PC-9 (cell line): Measurements from ENCODE around the gene LIPE. TPM values are rescaled to one million over a fixed set of nuclear protein-coding genes. Genes with fewer than 3 reads are reported as not detected.

Source experiments
- BruUV-seq: library from RNA; stranded (reverse); fragments of 400-500 nt; replicated peaks from 2 replicates; lab custom pipeline; 2021; lab: Mats Ljungman, UMichigan
- CTCF ChIA-PET: fragments of 300-600 bp; sonication (Branson Sonifier 250); formaldehyde crosslinking; loops from one replicate; lab custom pipeline; 2022; ENCODE audit warnings: antibody characterized with exemption; lab: Charles Lee
- POLR2A ChIA-PET: fragments of 300-600 bp; sonication (Branson Sonifier 250); formaldehyde crosslinking; loops from one replicate; lab custom pipeline; 2022; ENCODE audit warnings: antibody characterized with exemption; ENCODE audit not compliant: unreplicated experiment; lab: Charles Lee
- DNase-seq, 2 experiments: peaks; one replicate each; pipeline versions ENCODE4 v3.0.0 to v3.0.0-alpha.2; 2015 to 2022; ENCODE audit warnings: mixed read lengths in 1 of 2
- H2AFZ ChIP-seq: fragments of 200-600 bp; sonication (generic); 2 replicates; pipeline ENCODE4 v1.8.1; 2017; ENCODE audit warnings: antibody characterized with exemption
- H3F3A ChIP-seq: fragments of 200-600 bp; sonication (generic); 2 replicates; pipeline ENCODE4 v1.8.1; 2017; ENCODE audit warnings: antibody characterized with exemption, mild to moderate bottlenecking, low read depth; ENCODE audit not compliant: insufficient read depth
- H3K27ac ChIP-seq: fragments of 200-600 bp; sonication (generic); 2 replicates; pipeline ENCODE4 v1.6.1; 2016; ENCODE audit warnings: mixed run types
- H3K27me3 ChIP-seq: fragments of 200-600 bp; sonication (generic); 2 replicates; pipeline ENCODE4 v1.6.1; 2016; ENCODE audit warnings: low read depth, mixed run types; ENCODE audit not compliant: insufficient read depth
- H3K36me3 ChIP-seq: fragments of 200-600 bp; sonication (generic); 2 replicates; pipeline ENCODE4 v1.6.1; 2016; ENCODE audit warnings: low read depth, mixed run types
- H3K4me1 ChIP-seq: fragments of 200-600 bp; sonication (generic); replicated peaks from 2 replicates; pipeline ENCODE4 v1.6.1; 2016; ENCODE audit warnings: mixed run types; ENCODE audit not compliant: insufficient read depth
- H3K4me2 ChIP-seq: fragments of 200-600 bp; sonication (generic); 2 replicates; pipeline ENCODE4 v1.6.1; 2017; ENCODE audit warnings: mixed run types
- H3K4me3 ChIP-seq: fragments of 200-600 bp; sonication (generic); 2 replicates; pipeline ENCODE4 v1.6.1; 2016; ENCODE audit warnings: mixed run types
- H3K79me2 ChIP-seq: fragments of 200-600 bp; sonication (generic); 2 replicates; pipeline ENCODE4 v1.6.1; 2017; ENCODE audit warnings: low read depth, mixed run types
- H3K9me2 ChIP-seq: fragments of 200-600 bp; sonication (generic); 2 replicates; pipeline ENCODE4 v1.8.1; 2017; ENCODE audit warnings: mild to moderate bottlenecking; ENCODE audit not compliant: insufficient read depth
- H3K9me3 ChIP-seq: fragments of 200-600 bp; sonication (generic); 2 replicates; pipeline ENCODE4 v1.8.1; 2016; ENCODE audit warnings: low read depth; ENCODE audit not compliant: insufficient read depth
- H4K20me1 ChIP-seq: fragments of 200-600 bp; sonication (generic); 2 replicates; pipeline ENCODE4 v1.8.1; 2017; ENCODE audit not compliant: insufficient read depth
- CTCF ChIP-seq: fragments of 200-600 bp; sonication (generic); conservative IDR thresholded peaks from 2 replicates; pipeline ENCODE4 v1.6.1; 2017; ENCODE audit warnings: mixed run types, antibody characterized with exemption, mild to moderate bottlenecking, moderate library complexity
- EZH2 ChIP-seq: fragments of 200-600 bp; sonication (generic); IDR thresholded peaks from 2 replicates; pipeline ENCODE4 v1.8.0; 2017; ENCODE audit warnings: antibody characterized with exemption, low read depth
- intact Hi-C: fragments of 100-400 bp; cut with micrococcal nuclease; formaldehyde crosslinking; loops from one replicate; pipeline ENCODE4 v1.10.0; 2022; ENCODE audit not compliant: unreplicated experiment
- total RNA-seq: library from RNA; stranded (reverse); gene quantifications from 2 replicates; pipeline ENCODE4 v1.2.3, GENCODE V29; 2021

The LIPE gene
- total RNA-seq, 1 experiment from 2014 or later = 12.7 TPM

GRCh38 chr19:42406111-42406510 is 21.1 kb downstream of the LIPE start:
- no peaks in the 10 kb centered on the region for H4K20me1 ChIP-seq
- H3K4me3 ChIP-seq = no peak overlapping the region
- H2AFZ ChIP-seq = no peak overlapping the region
- no peak for DNase-seq
- H3K27ac ChIP-seq = no peak overlapping the region
- ChIA-PET POLR2A (interaction anchor here (0.6 kb wide), 1 partner anchor 360 kb away, joined by 4 read pairs; no protein-coding TSS in a partner anchor), CTCF (no interaction called here)
- no TSS peak for BruUV-seq
- H3K79me2 ChIP-seq = no peaks in the 10 kb centered on the region
- no peaks in the 10 kb centered on the region for H3K9me2 ChIP-seq
- intact Hi-C loops = no loop called here
- no peaks in the 10 kb centered on the region for H3K9me3 ChIP-seq
- peaks cover 4% of the 10 kb centered on the region; the same call in 1 of the 2 replicates for H3F3A ChIP-seq
- H3K4me1 ChIP-seq = peaks cover 18% of the 10 kb centered on the region
- no peaks in the 10 kb centered on the region for H3K27me3 ChIP-seq
- H3K36me3 ChIP-seq = no peaks in the 10 kb centered on the region
- no peak overlapping the region for H3K4me2 ChIP-seq
- no peak for TF ChIP-seq CTCF
- TF ChIP-seq EZH2 = no peak

GRCh38 chr19:42403586-42403985 is 23.6 kb downstream of the LIPE start:
- no peak overlapping the region for H3K4me3 ChIP-seq
- intact Hi-C loops = no loop called here
- H2AFZ ChIP-seq = no peak overlapping the region
- H3K4me2 ChIP-seq = no peak overlapping the region
- H3K79me2 ChIP-seq = no peaks in the 10 kb centered on the region
- ChIA-PET CTCF (interaction anchor here (0.6 kb wide), 1 partner anchor 17 kb away, joined by 3 read pairs; no protein-coding TSS in a partner anchor), POLR2A (interaction anchor here (0.6 kb wide), 1 partner anchor 8 kb away, joined by 4 read pairs; no protein-coding TSS in a partner anchor)
- peak in 1 of 2 experiments; percentile 16 for DNase-seq
- H3K4me1 ChIP-seq = 0 out of 2 replicates have a peak, but pooled peaks cover 2% of the 10 kb centered on the region
- BruUV-seq = no TSS peak
- no peaks in the 10 kb centered on the region for H3K9me2 ChIP-seq
- H3K27me3 ChIP-seq = no peaks in the 10 kb centered on the region
- TF ChIP-seq EZH2 (no peak), CTCF (no peak)
- no peaks in the 10 kb centered on the region for H4K20me1 ChIP-seq
- no peak overlapping the region for H3K27ac ChIP-seq
- H3K9me3 ChIP-seq = no peaks in the 10 kb centered on the region
- no peaks in the 10 kb centered on the region for H3K36me3 ChIP-seq
- H3F3A ChIP-seq = peaks cover 8% of the 10 kb centered on the region; the same call in 1 of the 2 replicates

GRCh38 chr19:42402376-42403116 is 24.6 kb downstream of the LIPE start:
- H3K9me3 ChIP-seq = no peaks in the 10 kb centered on the region
- no peak overlapping the region for H3K4me3 ChIP-seq
- no TSS peak for BruUV-seq
- no peak overlapping the region for H3K4me2 ChIP-seq
- H3K27ac ChIP-seq = no peak overlapping the region
- H3K79me2 ChIP-seq = peaks cover 9% of the 10 kb centered on the region
- intact Hi-C loops = no loop called here
- ChIA-PET CTCF (no interaction called here), POLR2A (no interaction called here)
- no peaks in the 10 kb centered on the region for H3K9me2 ChIP-seq
- H2AFZ ChIP-seq = no peak overlapping the region
- TF ChIP-seq EZH2 = no peak
- no peak for TF ChIP-seq CTCF
- no peaks in the 10 kb centered on the region for H3K27me3 ChIP-seq
- no peaks in the 10 kb centered on the region for H4K20me1 ChIP-seq
- peaks cover 8% of the 10 kb centered on the region; the same call in 1 of the 2 replicates for H3F3A ChIP-seq
- H3K4me1 ChIP-seq = peaks cover 5% of the 10 kb centered on the region
- H3K36me3 ChIP-seq = no peaks in the 10 kb centered on the region
- peak in 1 of 2 experiments; percentile 23 for DNase-seq
